Measurements from ENCODE around the gene KCNQ4. TPM values are rescaled to one million over a fixed set of nuclear protein-coding genes. Genes with fewer than 3 reads are reported as not detected.

Gene KCNQ4
- total and polyA plus RNA-seq, 2 of the 4 experiments (the other 2 are of a cell fraction): 0.07 TPM; not detected in 1

- ATAC-seq (ENCODE audit: low read depth) (no peak), DNase-seq (no peak)
- H4K8ac ChIP-seq (ENCODE audit: low read depth in 2 of 2, low read length in 2 of 2): no peak overlapping the region
- intact Hi-C loops (cut with micrococcal nuclease): no loop called here
- H2AK9ac ChIP-seq (replicated peaks; ENCODE audit: low read depth, low read length, poor library complexity): no peak overlapping the region
- no TSS peak for BruUV-seq (replicated peaks)
- H2BK5ac ChIP-seq (ENCODE audit: low read depth, low read length, poor library complexity, severe bottlenecking): no peak overlapping the region
- dilution Hi-C loops (cut with HindIII; ENCODE audit: low sequenced_read_pairs, unreplicated experiment): no loop called here
- H4K5ac ChIP-seq (ENCODE audit: low read depth, low read length): no peak overlapping the region
- H3K9ac ChIP-seq (ENCODE audit: low read depth, low read length): no peak overlapping the region
- no peaks in the 10 kb centered on the region for H3K27me3 ChIP-seq (ENCODE audit: control insufficient read depth, insufficient read depth, low read length)
- peaks cover 50% of the 10 kb centered on the region for H3K36me3 ChIP-seq (ENCODE audit: control insufficient read depth, insufficient read depth, low read length)
- no peak overlapping the region for H2AK5ac ChIP-seq (ENCODE audit: low read depth, low read length)
- H3K18ac ChIP-seq (ENCODE audit: low read depth, low read length): no peak overlapping the region
- POLR2A ChIA-PET (ENCODE audit: unreplicated experiment): interaction anchor here (1.1 kb wide), 1 partner anchor 8 kb away, joined by 3 read pairs; no protein-coding TSS in a partner anchor
- in situ Hi-C loops (cut with MboI; ENCODE audit: low sequenced_read_pairs): no loop called here
- TF ChIP-seq CHD1 (IDR thresholded peaks at IDR 0.05; ENCODE audit: low read depth, low read length): no peak
- TF ChIP-seq USF2 (IDR thresholded peaks at IDR 0.05; ENCODE audit: low read depth, low read length): no peak
- TF ChIP-seq MAFK (IDR thresholded peaks at IDR 0.05; ENCODE audit: low read depth, low read length): no peak
- TF ChIP-seq, protein P1, sequence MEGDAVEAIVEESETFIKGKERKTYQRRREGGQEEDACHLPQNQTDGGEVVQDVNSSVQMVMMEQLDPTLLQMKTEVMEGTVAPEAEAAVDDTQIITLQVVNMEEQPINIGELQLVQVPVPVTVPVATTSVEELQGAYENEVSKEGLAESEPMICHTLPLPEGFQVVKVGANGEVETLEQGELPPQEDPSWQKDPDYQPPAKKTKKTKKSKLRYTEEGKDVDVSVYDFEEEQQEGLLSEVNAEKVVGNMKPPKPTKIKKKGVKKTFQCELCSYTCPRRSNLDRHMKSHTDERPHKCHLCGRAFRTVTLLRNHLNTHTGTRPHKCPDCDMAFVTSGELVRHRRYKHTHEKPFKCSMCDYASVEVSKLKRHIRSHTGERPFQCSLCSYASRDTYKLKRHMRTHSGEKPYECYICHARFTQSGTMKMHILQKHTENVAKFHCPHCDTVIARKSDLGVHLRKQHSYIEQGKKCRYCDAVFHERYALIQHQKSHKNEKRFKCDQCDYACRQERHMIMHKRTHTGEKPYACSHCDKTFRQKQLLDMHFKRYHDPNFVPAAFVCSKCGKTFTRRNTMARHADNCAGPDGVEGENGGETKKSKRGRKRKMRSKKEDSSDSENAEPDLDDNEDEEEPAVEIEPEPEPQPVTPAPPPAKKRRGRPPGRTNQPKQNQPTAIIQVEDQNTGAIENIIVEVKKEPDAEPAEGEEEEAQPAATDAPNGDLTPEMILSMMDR (conservative IDR thresholded peaks at IDR 0.05; ENCODE audit: low read depth, low read length): no peak
- no peak for TF ChIP-seq BHLHE40 (IDR thresholded peaks at IDR 0.05; ENCODE audit: low read depth, low read length)
- TF ChIP-seq, protein P2, sequence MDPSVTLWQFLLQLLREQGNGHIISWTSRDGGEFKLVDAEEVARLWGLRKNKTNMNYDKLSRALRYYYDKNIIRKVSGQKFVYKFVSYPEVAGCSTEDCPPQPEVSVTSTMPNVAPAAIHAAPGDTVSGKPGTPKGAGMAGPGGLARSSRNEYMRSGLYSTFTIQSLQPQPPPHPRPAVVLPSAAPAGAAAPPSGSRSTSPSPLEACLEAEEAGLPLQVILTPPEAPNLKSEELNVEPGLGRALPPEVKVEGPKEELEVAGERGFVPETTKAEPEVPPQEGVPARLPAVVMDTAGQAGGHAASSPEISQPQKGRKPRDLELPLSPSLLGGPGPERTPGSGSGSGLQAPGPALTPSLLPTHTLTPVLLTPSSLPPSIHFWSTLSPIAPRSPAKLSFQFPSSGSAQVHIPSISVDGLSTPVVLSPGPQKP (IDR thresholded peaks at IDR 0.05; ENCODE audit: borderline replicate concordance, low read depth, low read length): no peak
- no peak for TF ChIP-seq FOS (IDR thresholded peaks at IDR 0.05; ENCODE audit: low read depth, low read length)
- TF ChIP-seq NFE2L2 (IDR thresholded peaks at IDR 0.05; ENCODE audit: low read depth, low read length): no peak
- no peak for TF ChIP-seq MAZ (IDR thresholded peaks at IDR 0.05; ENCODE audit: borderline replicate concordance, low read depth, low read length)
- TF ChIP-seq RCOR1 (IDR thresholded peaks at IDR 0.05; ENCODE audit: insufficient replicate concordance, low read length): no peak
- no peak for TF ChIP-seq MXI1 (IDR thresholded peaks at IDR 0.05; ENCODE audit: borderline replicate concordance, low read depth, low read length)
- no peak for TF ChIP-seq SMC3 (IDR thresholded peaks at IDR 0.05; ENCODE audit: low read depth, low read length)
- no peak for TF ChIP-seq RAD21 (IDR thresholded peaks at IDR 0.05; ENCODE audit: low read length)
- TF ChIP-seq RFX5 (IDR thresholded peaks at IDR 0.05; ENCODE audit: low read depth, low read length): no peak
- TF ChIP-seq POLR2A (IDR thresholded peaks at IDR 0.05; ENCODE audit: low read depth, low read length): no peak
- no peak for TF ChIP-seq CEBPB (IDR thresholded peaks at IDR 0.05; ENCODE audit: low read depth, low read length)
- no peak overlapping the region for H2BK120ac ChIP-seq (ENCODE audit: low read depth, low read length)
- no peak overlapping the region for H3K23ac ChIP-seq (ENCODE audit: low read depth, low read length)
- H3K9me1 ChIP-seq (ENCODE audit: insufficient read depth, low read length): peaks cover 2% of the 10 kb centered on the region; the same call in 1 of the 2 replicates
- no peak overlapping the region for H3K4me2 ChIP-seq (ENCODE audit: low read depth, low read length)
- H2AFZ ChIP-seq (replicated peaks; ENCODE audit: low read length, poor library complexity): no peak overlapping the region
- H2BK20ac ChIP-seq (ENCODE audit: low read depth, low read length): no peak overlapping the region
- no peak overlapping the region for H4K91ac ChIP-seq (ENCODE audit: insufficient read depth, low read depth, low read length)
- no peak overlapping the region for H3K4ac ChIP-seq (ENCODE audit: low read depth, low read length)
- no peak overlapping the region for H3K56ac ChIP-seq (ENCODE audit: extremely low read depth, insufficient read depth, low read length)
- CTCF ChIA-PET: interaction anchor here (0.6 kb wide), 1 partner anchor 42 kb away, joined by 3 read pairs; no protein-coding TSS in a partner anchor
- H3K14ac ChIP-seq (replicated peaks; ENCODE audit: low read depth, low read length): no peak overlapping the region
- no peak overlapping the region for H3K27ac ChIP-seq (ENCODE audit: insufficient read depth, low read length)
- H3K79me1 ChIP-seq (ENCODE audit: low read depth in 1 of 2, low read length in 2 of 2): no peaks in the 10 kb centered on the region; a peak in 1 of 4 replicates
- H3K4me1 ChIP-seq (ENCODE audit: control insufficient read depth, insufficient read depth, low read length): peaks cover 2% of the 10 kb centered on the region; the same call in 1 of the 2 replicates
- no peak overlapping the region for H3K4me3 ChIP-seq (ENCODE audit: insufficient read depth, low read depth, low read length)
- no peak overlapping the region for H2BK15ac ChIP-seq (ENCODE audit: low read depth, low read length)
- H3K9me3 ChIP-seq (ENCODE audit: control insufficient read depth, insufficient read depth, low read length): no peaks in the 10 kb centered on the region
- WGBS, 2 experiments (ENCODE audit: extremely low coverage in 2 of 2, insufficient read length in 1 of 2): no CpG with 5 or more reads among the region's 8 CpGs
- H4K20me1 ChIP-seq (ENCODE audit: insufficient read depth, low read length): no peaks in the 10 kb centered on the region
Measured at GRCh38 chr1:40757084-40757483, 26.5 kb upstream of the KCNQ4 start.

Data from IMR-90 (cell line).